Gastroesophageal sphincter (tissue), 3 donors: ENCODE measurements around the gene OS9.

ENCODE experiments used
- CTCF ChIP-seq, 4 experiments: fragments of 200-600 bp in 2 of 4; fragments of 450-650 bp in 2 of 4; sonication (generic) in 1 of 4; IDR thresholded peaks; one replicate each; pipeline ENCODE4 v1.5.1; 2017 to 2019; ENCODE audit warnings: antibody characterized with exemption in 4 of 4, mild to moderate bottlenecking in 2 of 4, moderate library complexity in 2 of 4
- POLR2A ChIP-seq, 2 donors: fragments of 450-650 bp; IDR thresholded peaks; one replicate each; pipeline ENCODE4 v1.6.1; 2017; ENCODE audit warnings: antibody characterized with exemption in 2 of 2, mild to moderate bottlenecking in 2 of 2, moderate library complexity in 1 of 2
- POLR2AphosphoS5 ChIP-seq: sonication (generic); formaldehyde crosslinking; IDR thresholded peaks from one replicate; pipeline ENCODE4 v1.6.1; 2017; ENCODE audit warnings: antibody characterized with exemption

- no peak for TF ChIP-seq CTCF (IDR thresholded peaks at IDR 0.05)
- TF ChIP-seq POLR2AphosphoS5 = no peak
- TF ChIP-seq POLR2A (IDR thresholded peaks at IDR 0.05) = no peak
Measured at GRCh38 chr12:57692500-57692899, 1.4 kb upstream of the OS9 start.
